MM.1S (cell line): ENCODE results near the gene CACNB2.

Experiments
- CTCF ChIP-seq: fragments of 300-600 bp; sonication (generic); IDR thresholded peaks from 2 replicates; pipeline ENCODE4 v1.5.1; 2016; ENCODE audit warnings: antibody characterized with exemption, low read length, mixed read lengths
- EZH2 ChIP-seq: fragments of 300-600 bp; sonication (generic); optimal IDR thresholded peaks from 2 replicates; pipeline ENCODE3; 2017; ENCODE audit warnings: low read depth, mild to moderate bottlenecking, antibody characterized with exemption, low read length, mixed read lengths

GRCh38 chr10:18341055-18341454, 200.8 kb downstream of the CACNB2 start:
- TF ChIP-seq CTCF: no peak
- TF ChIP-seq EZH2: no peak
